Activated CD8-positive, alpha-beta T cell treated with anti-CD3 and anti-CD28 coated beads for 36 hours (primary cell): Measurements from ENCODE around the gene PPP3CA. TPM values are rescaled to one million over a fixed set of nuclear protein-coding genes. Genes with fewer than 3 reads are reported as not detected.

ENCODE experiments used
- ATAC-seq: fragments of 200-7000 bp; cut with Tn5 transposase; one replicate; pipeline ENCODE4 v1.10.0; 2021; ENCODE audit warnings: mild to moderate bottlenecking, moderate library complexity
- CTCF ChIA-PET: fragments of 350-600 bp; sonication (Branson Sonifier 250); formaldehyde crosslinking; loops from one replicate; lab custom pipeline; 2021; ENCODE audit warnings: antibody characterized with exemption; lab: Charles Lee
- POLR2A ChIA-PET: fragments of 350-600 bp; sonication (Branson Sonifier 250); formaldehyde crosslinking; loops from one replicate; lab custom pipeline; 2021; ENCODE audit warnings: antibody characterized with exemption; lab: Charles Lee
- DNase-seq: peaks from one replicate; pipeline ENCODE4 v3.0.0-alpha.2; 2020
- H3K27ac Mint-ChIP-seq: one replicate; pipeline ENCODE4 v1.8.0; 2021; ENCODE audit warnings: mild to moderate bottlenecking, mixed read lengths
- H3K27me3 Mint-ChIP-seq: one replicate; pipeline ENCODE4 v1.8.0; 2021; ENCODE audit warnings: mixed read lengths
- H3K36me3 Mint-ChIP-seq: one replicate; pipeline ENCODE4 v1.8.0; 2021; ENCODE audit warnings: low read depth, mixed read lengths
- H3K4me1 Mint-ChIP-seq: one replicate; pipeline ENCODE4 v1.8.0; 2021; ENCODE audit warnings: low read depth, mixed read lengths
- H3K4me3 Mint-ChIP-seq: one replicate; pipeline ENCODE4 v1.8.0; 2021; ENCODE audit warnings: mild to moderate bottlenecking, moderate library complexity, mixed read lengths
- H3K9me3 Mint-ChIP-seq: one replicate; pipeline ENCODE4 v1.8.0; 2021; ENCODE audit warnings: mixed read lengths
- CTCF ChIP-seq: fragments of 200-600 bp; IDR thresholded peaks from one replicate; pipeline ENCODE4 v1.8.0; 2022; ENCODE audit warnings: antibody characterized with exemption, mild to moderate bottlenecking
- intact Hi-C: fragments of 100-400 bp; cut with micrococcal nuclease; formaldehyde crosslinking; loops from one replicate; pipeline ENCODE4 v1.10.0; 2022
- total RNA-seq, 2 experiments: library from RNA; stranded (reverse); gene quantifications; one replicate each; pipeline ENCODE4 v1.2.3, GENCODE V29; 2021

PPP3CA gene
- total RNA-seq, 2 experiments from 2014 or later: 11.8 to 12.7 TPM

GRCh38 chr4:101288365-101289145, 58.8 kb downstream of the PPP3CA start:
- H3K9me3 Mint-ChIP-seq: no peaks in the 10 kb centered on the region
- ChIA-PET POLR2A (interaction anchor here (0.6 to 1.3 kb wide), 3 partner anchors 11 to 283 kb away, joined by 3 to 4 read pairs (median 3); no protein-coding TSS in a partner anchor), CTCF (no interaction called here)
- H3K4me3 Mint-ChIP-seq: no peak overlapping the region
- intact Hi-C loops: no loop called here
- no peaks in the 10 kb centered on the region for H3K36me3 Mint-ChIP-seq
- TF ChIP-seq CTCF: no peak
- ATAC-seq (no peak), DNase-seq (no peak)
- peaks cover 32% of the 10 kb centered on the region for H3K4me1 Mint-ChIP-seq
- H3K27me3 Mint-ChIP-seq: no peaks in the 10 kb centered on the region
- H3K27ac Mint-ChIP-seq: no peak overlapping the region

- intact Hi-C loops: no loop called here
- no peak overlapping the region for H3K27ac Mint-ChIP-seq
- H3K27me3 Mint-ChIP-seq: no peaks in the 10 kb centered on the region
- H3K4me3 Mint-ChIP-seq: no peak overlapping the region
- ATAC-seq: no peak
- no peaks in the 10 kb centered on the region for H3K36me3 Mint-ChIP-seq
- ChIA-PET POLR2A (interaction anchor here (1.2 kb wide), 1 partner anchor 19 kb away, joined by 3 read pairs; no protein-coding TSS in a partner anchor), CTCF (interaction anchor here (1.0 kb wide), 1 partner anchor 12 kb away, joined by 3 read pairs; no protein-coding TSS in a partner anchor)
- TF ChIP-seq CTCF: no peak
- DNase-seq: no peak
- H3K9me3 Mint-ChIP-seq: no peaks in the 10 kb centered on the region
- H3K4me1 Mint-ChIP-seq: peaks cover 45% of the 10 kb centered on the region
These were observed 60.0 kb downstream of the PPP3CA start for GRCh38 chr4:101287324-101287723.

- ATAC-seq (no peak), DNase-seq (no peak)
- Mint-ChIP-seq H3K4me1 (peaks cover 51% of the 10 kb centered on the region), H3K27ac (no peak overlapping the region), H3K36me3 (no peaks in the 10 kb centered on the region), H3K9me3 (no peaks in the 10 kb centered on the region), H3K27me3 (no peaks in the 10 kb centered on the region), H3K4me3 (no peak overlapping the region)
- no peak for TF ChIP-seq CTCF
- ChIA-PET POLR2A (interaction anchor here (0.6 to 1.2 kb wide), 2 partner anchors 20 to 290 kb away, joined by 3 read pairs; no protein-coding TSS in a partner anchor), CTCF (interaction anchor here (1.0 to 1.2 kb wide), 2 partner anchors 11 to 43 kb away, joined by 3 read pairs; no protein-coding TSS in a partner anchor)
- intact Hi-C loops: no loop called here
These were observed 60.7 kb downstream of the PPP3CA start for GRCh38 chr4:101286663-101287062.

- Mint-ChIP-seq H3K27ac (no peak overlapping the region), H3K27me3 (no peaks in the 10 kb centered on the region), H3K4me1 (peaks cover 52% of the 10 kb centered on the region), H3K9me3 (no peaks in the 10 kb centered on the region), H3K36me3 (no peaks in the 10 kb centered on the region), H3K4me3 (no peak overlapping the region)
- CTCF ChIA-PET: interaction anchor here (1.2 kb wide), 1 partner anchor 43 kb away, joined by 3 read pairs; no protein-coding TSS in a partner anchor
- DNase-seq (no peak), ATAC-seq (no peak)
- intact Hi-C loops: no loop called here
- POLR2A ChIA-PET: no interaction called here
- TF ChIP-seq CTCF: no peak
These were observed 61.3 kb downstream of the PPP3CA start for GRCh38 chr4:101285985-101286384.

- ChIA-PET CTCF (interaction anchor here (0.6 to 1.1 kb wide), 2 partner anchors 11 to 115 kb away, joined by 3 read pairs; no protein-coding TSS in a partner anchor), POLR2A (no interaction called here)
- TF ChIP-seq CTCF: no peak
- no peak for DNase-seq
- no peaks in the 10 kb centered on the region for H3K27me3 Mint-ChIP-seq
- H3K36me3 Mint-ChIP-seq: no peaks in the 10 kb centered on the region
- intact Hi-C loops: loop anchor here (5.0 kb wide), 1 partner anchor 63 kb away; the partner anchor contains the start of gene PPP3CA
- H3K27ac Mint-ChIP-seq: no peak overlapping the region
- no peak for ATAC-seq
- peaks cover 51% of the 10 kb centered on the region for H3K4me1 Mint-ChIP-seq
- no peaks in the 10 kb centered on the region for H3K9me3 Mint-ChIP-seq
- no peak overlapping the region for H3K4me3 Mint-ChIP-seq
These were observed 62.8 kb downstream of the PPP3CA start for GRCh38 chr4:101284546-101284945.
